Fibroblast of lung (primary cell): ENCODE results near the gene CARHSP1. TPM values are rescaled to one million over a fixed set of nuclear protein-coding genes. Genes with fewer than 3 reads are reported as not detected.

ENCODE experiments used
- DNase-seq, 2 donors: peaks; one replicate each; pipeline versions ENCODE4 v3.0.0 to v3.0.0-alpha.2; 2010; ENCODE audit warnings: low read depth in 2 of 2
- H2AFZ ChIP-seq: 2 replicates; pipeline ENCODE4 v1.5.1; 2012; ENCODE audit warnings: low read length, control low read depth, inconsistent platforms
- H3K27ac ChIP-seq: 2 replicates; pipeline ENCODE4 v1.5.1; 2011; ENCODE audit warnings: low read length, control low read depth; ENCODE audit not compliant: insufficient read depth
- H3K27me3 ChIP-seq: 2 replicates; pipeline ENCODE4 v1.5.1; 2011; ENCODE audit warnings: mild to moderate bottlenecking, low read length; ENCODE audit not compliant: control insufficient read depth, insufficient read depth
- H3K36me3 ChIP-seq: 2 replicates; pipeline ENCODE4 v1.5.1; 2011; ENCODE audit warnings: low read length; ENCODE audit not compliant: control insufficient read depth, insufficient read depth
- H3K4me1 ChIP-seq: 2 replicates; pipeline ENCODE4 v1.5.1; 2011; ENCODE audit warnings: low read length; ENCODE audit not compliant: control insufficient read depth, insufficient read depth; ENCODE audit errors: extremely low read depth
- H3K4me2 ChIP-seq: 2 replicates; pipeline ENCODE4 v1.5.1; 2011; ENCODE audit warnings: low read length, control low read depth; ENCODE audit not compliant: insufficient read depth; ENCODE audit errors: extremely low read depth
- H3K4me3 ChIP-seq, 4 experiments: fragments of 200-600 bp in 1 of 4; sonication (generic) in 1 of 4; replicated peaks in 1 of 4; 2 replicates each; pipeline ENCODE4 v1.5.1; 2011 to 2016; ENCODE audit warnings: low read length in 4 of 4, low read depth in 3 of 4, mild to moderate bottlenecking in 3 of 4, control low read depth in 2 of 4, inconsistent platforms in 1 of 4, mixed read lengths in 1 of 4; ENCODE audit not compliant: insufficient read depth in 1 of 4; ENCODE audit errors: control extremely low read depth in 1 of 4
- H3K79me2 ChIP-seq: 2 replicates; pipeline ENCODE4 v1.5.1; 2012; ENCODE audit warnings: mild to moderate bottlenecking, low read length, inconsistent platforms; ENCODE audit not compliant: control insufficient read depth, insufficient read depth
- H3K9ac ChIP-seq: 2 replicates; pipeline ENCODE4 v1.5.1; 2011; ENCODE audit warnings: mild to moderate bottlenecking, low read length, control low read depth; ENCODE audit not compliant: insufficient read depth
- H3K9me3 ChIP-seq: 2 replicates; pipeline ENCODE4 v1.5.1; 2012; ENCODE audit warnings: low read depth, low read length; ENCODE audit not compliant: control insufficient read depth, insufficient read depth
- H4K20me1 ChIP-seq: 2 replicates; pipeline ENCODE4 v1.5.1; 2011; ENCODE audit warnings: low read length; ENCODE audit not compliant: control insufficient read depth, insufficient read depth; ENCODE audit errors: extremely low read depth
- EZH2 ChIP-seq: IDR thresholded peaks from 2 replicates; pipeline ENCODE4 v1.5.1; 2012; ENCODE audit warnings: low read length, control low read depth, mild to moderate bottlenecking; ENCODE audit errors: missing control alignments
- polyA plus RNA-seq, 2 donors: library from polyadenylated mRNA; depleted of rRNA in 1 of 2; stranded (reverse) in 1 of 2; unstranded in 1 of 2; fragments of >200 nt; gene quantifications; 2 replicates each; pipeline ENCODE4 v1.2.1, GENCODE V29; 2011 to 2012; ENCODE audit warnings: missing spikeins in 1 of 2
- total RNA-seq: library from RNA; depleted of rRNA; stranded (reverse); fragments of >200 nt; gene quantifications from 2 replicates; pipeline ENCODE4 v1.2.1, GENCODE V29; 2014
- TF ChIP-seq, protein P1 (sequence below), 2 donors: IDR thresholded peaks in 1 of 2; conservative IDR thresholded peaks in 1 of 2; 1 replicate in 1 of 2; 2 replicates in 1 of 2; pipeline ENCODE4 v1.5.1; 2011 to 2012; ENCODE audit warnings: low read length in 2 of 2, control low read depth in 1 of 2, inconsistent platforms in 1 of 2, low read depth in 1 of 2, mild to moderate bottlenecking in 1 of 2

Gene CARHSP1
- total and polyA plus RNA-seq, 2 donors (not counting 1 experiment from before 2014, with no cell fraction given): 90.9 to 108 TPM

DNA sequence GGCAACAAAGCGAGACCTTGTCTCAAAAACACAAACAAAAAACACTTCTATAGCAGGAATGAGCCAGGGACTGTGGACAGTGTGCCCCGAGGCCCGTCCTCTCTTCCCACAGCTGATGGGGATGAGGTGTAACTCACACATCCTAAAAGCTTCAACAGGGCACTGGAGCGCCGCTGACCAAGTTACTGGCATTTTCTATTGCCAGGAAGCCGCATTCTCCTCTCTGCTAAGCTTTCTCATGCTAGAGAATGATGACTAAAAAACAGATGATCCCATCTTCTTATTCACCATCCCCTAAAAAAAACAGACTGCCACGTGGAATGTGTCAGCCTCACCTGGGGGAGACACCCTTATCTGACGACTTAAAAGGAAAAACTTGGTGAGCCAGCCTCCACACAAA lies 16.3 kb downstream of the CARHSP1 start:
- DNase-seq: no peak
- no peaks in the 10 kb centered on the region for H3K27me3 ChIP-seq
- H2AFZ ChIP-seq: no peak overlapping the region
- no peak overlapping the region for H3K9ac ChIP-seq
- H3K4me1 ChIP-seq: peaks cover 21% of the 10 kb centered on the region
- H3K79me2 ChIP-seq: peaks cover 4% of the 10 kb centered on the region
- H3K9me3 ChIP-seq: no peaks in the 10 kb centered on the region
- no peaks in the 10 kb centered on the region for H4K20me1 ChIP-seq
- no peak overlapping the region for H3K4me2 ChIP-seq
- no peak overlapping the region for H3K27ac ChIP-seq
- H3K4me3 ChIP-seq: no peak overlapping the region
- peaks cover 31% of the 10 kb centered on the region for H3K36me3 ChIP-seq
- TF ChIP-seq, protein P1, sequence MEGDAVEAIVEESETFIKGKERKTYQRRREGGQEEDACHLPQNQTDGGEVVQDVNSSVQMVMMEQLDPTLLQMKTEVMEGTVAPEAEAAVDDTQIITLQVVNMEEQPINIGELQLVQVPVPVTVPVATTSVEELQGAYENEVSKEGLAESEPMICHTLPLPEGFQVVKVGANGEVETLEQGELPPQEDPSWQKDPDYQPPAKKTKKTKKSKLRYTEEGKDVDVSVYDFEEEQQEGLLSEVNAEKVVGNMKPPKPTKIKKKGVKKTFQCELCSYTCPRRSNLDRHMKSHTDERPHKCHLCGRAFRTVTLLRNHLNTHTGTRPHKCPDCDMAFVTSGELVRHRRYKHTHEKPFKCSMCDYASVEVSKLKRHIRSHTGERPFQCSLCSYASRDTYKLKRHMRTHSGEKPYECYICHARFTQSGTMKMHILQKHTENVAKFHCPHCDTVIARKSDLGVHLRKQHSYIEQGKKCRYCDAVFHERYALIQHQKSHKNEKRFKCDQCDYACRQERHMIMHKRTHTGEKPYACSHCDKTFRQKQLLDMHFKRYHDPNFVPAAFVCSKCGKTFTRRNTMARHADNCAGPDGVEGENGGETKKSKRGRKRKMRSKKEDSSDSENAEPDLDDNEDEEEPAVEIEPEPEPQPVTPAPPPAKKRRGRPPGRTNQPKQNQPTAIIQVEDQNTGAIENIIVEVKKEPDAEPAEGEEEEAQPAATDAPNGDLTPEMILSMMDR (conservative IDR thresholded peaks at IDR 0.05 in 1 of 2, IDR thresholded peaks at IDR 0.05 in 1 of 2; ENCODE audit: low read depth in 1 of 2, low read length in 2 of 2): no peak
- no peak for TF ChIP-seq EZH2

DNA sequence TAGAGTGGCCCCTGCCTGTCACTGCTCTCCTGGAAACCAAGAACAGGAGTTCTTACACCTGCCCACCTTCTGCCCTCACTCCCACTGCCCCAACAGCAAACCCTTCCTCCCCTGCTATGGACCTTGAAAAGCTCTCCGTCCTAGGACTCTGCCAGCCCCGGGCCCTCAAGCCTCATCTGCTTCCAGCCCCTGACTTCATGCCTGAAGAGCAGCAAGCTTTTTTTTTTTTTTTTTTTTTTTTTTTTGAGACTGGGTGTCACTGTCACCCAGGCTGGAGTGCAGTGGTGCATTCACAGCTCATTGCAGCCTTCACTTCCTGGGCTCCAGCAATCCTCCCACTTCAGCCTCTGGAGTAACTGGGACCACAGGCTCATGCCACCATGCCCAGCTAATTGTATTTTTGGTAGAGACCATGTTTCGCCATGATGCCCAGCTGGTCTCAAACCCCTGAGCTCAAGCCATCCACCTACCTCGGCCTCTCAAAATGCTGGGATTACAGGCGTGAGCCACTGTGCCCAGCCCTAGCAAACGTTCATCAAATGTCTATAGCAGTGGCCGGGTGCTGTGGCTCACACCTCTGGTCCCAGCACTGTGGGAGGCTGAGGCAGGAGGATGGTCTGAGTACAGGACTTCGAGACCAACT lies 16.9 kb downstream of the CARHSP1 start:
- TF ChIP-seq, protein P1 (conservative IDR thresholded peaks at IDR 0.05 in 1 of 2, IDR thresholded peaks at IDR 0.05 in 1 of 2; ENCODE audit: low read depth in 1 of 2, low read length in 2 of 2): no peak
- TF ChIP-seq EZH2: no peak
- no peak overlapping the region for H3K4me3 ChIP-seq
- H3K27ac ChIP-seq: no peak overlapping the region
- H3K4me2 ChIP-seq: no peak overlapping the region
- no peaks in the 10 kb centered on the region for H3K27me3 ChIP-seq
- H3K9ac ChIP-seq: no peak overlapping the region
- no peaks in the 10 kb centered on the region for H3K9me3 ChIP-seq
- no peak for DNase-seq
- no peak overlapping the region for H2AFZ ChIP-seq
- peaks cover 31% of the 10 kb centered on the region for H3K36me3 ChIP-seq
- no peaks in the 10 kb centered on the region for H4K20me1 ChIP-seq
- peaks cover 21% of the 10 kb centered on the region for H3K4me1 ChIP-seq
- H3K79me2 ChIP-seq: peaks cover 5% of the 10 kb centered on the region

DNA sequence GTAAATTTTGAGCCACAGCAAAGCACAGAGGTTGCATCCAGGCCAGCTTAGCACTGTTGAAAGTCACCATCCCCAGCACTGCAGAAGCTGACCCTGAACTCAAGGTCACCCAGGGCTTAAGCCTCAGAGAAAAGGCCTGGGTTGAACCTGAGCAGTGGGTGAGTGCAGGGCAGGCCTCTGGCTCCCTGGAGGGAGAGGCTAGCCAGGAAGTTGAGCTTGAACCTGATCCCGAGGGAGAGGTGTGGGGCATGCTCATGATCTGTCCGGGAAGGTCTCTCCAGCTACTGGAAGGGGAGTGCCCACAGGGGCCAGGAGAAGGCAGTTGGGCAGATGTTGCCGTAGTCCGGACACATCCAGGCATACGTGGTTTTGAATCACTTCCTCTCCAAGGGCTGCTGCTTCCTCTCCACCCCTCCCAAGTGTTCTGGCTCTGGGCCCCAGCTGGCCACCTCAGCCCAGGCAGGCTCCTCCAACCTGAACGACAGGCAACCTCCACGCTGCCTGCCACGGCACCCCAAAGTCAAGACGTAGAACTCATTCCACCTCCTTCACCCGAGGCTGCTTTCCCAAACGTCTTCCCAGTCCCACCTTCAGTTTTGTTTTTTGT lies 18.4 kb downstream of the CARHSP1 start:
- H3K9ac ChIP-seq: no peak overlapping the region
- H3K4me3 ChIP-seq: no peak overlapping the region

More for the DNA sequence above, 18.4 kb downstream of the CARHSP1 start:
- Histone ChIP-seq H3K4me2 (peak overlapping the region; percentile 1), H4K20me1 (no peaks in the 10 kb centered on the region), H3K27ac (peak overlapping the region; percentile 79), H3K79me2 (peaks cover 15% of the 10 kb centered on the region), H3K27me3 (no peaks in the 10 kb centered on the region), H3K4me1 (peaks cover 21% of the 10 kb centered on the region), H3K9me3 (no peaks in the 10 kb centered on the region), H3K36me3 (peaks cover 31% of the 10 kb centered on the region), H2AFZ (no peak overlapping the region)
- DNase-seq: peak; percentile 71 to 81
- TF ChIP-seq EZH2: no peak
- TF ChIP-seq, protein P1 (conservative IDR thresholded peaks at IDR 0.05 in 1 of 2, IDR thresholded peaks at IDR 0.05 in 1 of 2; ENCODE audit: low read depth in 1 of 2, low read length in 2 of 2): no peak
